Measurements from ENCODE around the gene B3GAT3.
A peak's percentile ranks its signal among the peaks of the same experiment; 100 is the strongest.

B3GAT3 gene

GRCh38 chr11:62569611-62570010 lies 52.2 kb downstream of the B3GAT3 start:
- H3K9me3 Mint-ChIP-seq, result no peaks in the 10 kb centered on the region
- H3K27me3 Mint-ChIP-seq (ENCODE audit: low read depth), result no peaks in the 10 kb centered on the region
- H3K4me1 Mint-ChIP-seq (ENCODE audit: low read depth), result peaks cover 46% of the 10 kb centered on the region
- H3K36me3 Mint-ChIP-seq (ENCODE audit: low read depth), result peaks cover 60% of the 10 kb centered on the region
- H3K27ac Mint-ChIP-seq, result no peak overlapping the region
- no peak overlapping the region for H3K4me3 Mint-ChIP-seq

- peak overlapping the region; percentile 19 for H3K27ac Mint-ChIP-seq
- H3K27me3 Mint-ChIP-seq (ENCODE audit: low read depth), result no peaks in the 10 kb centered on the region
- H3K36me3 Mint-ChIP-seq (ENCODE audit: low read depth), result peaks cover 58% of the 10 kb centered on the region
- no peak overlapping the region for H3K4me3 Mint-ChIP-seq
- H3K9me3 Mint-ChIP-seq, result no peaks in the 10 kb centered on the region
- H3K4me1 Mint-ChIP-seq (ENCODE audit: low read depth), result peaks cover 39% of the 10 kb centered on the region
These were observed 54.7 kb downstream of the B3GAT3 start for GRCh38 chr11:62567018-62567633.

- Mint-ChIP-seq H3K36me3 (ENCODE audit: low read depth) (peaks cover 55% of the 10 kb centered on the region), H3K4me1 (ENCODE audit: low read depth) (peaks cover 36% of the 10 kb centered on the region), H3K27me3 (ENCODE audit: low read depth) (no peaks in the 10 kb centered on the region), H3K27ac (no peak overlapping the region), H3K9me3 (no peaks in the 10 kb centered on the region), H3K4me3 (no peak overlapping the region)
These were observed 55.5 kb downstream of the B3GAT3 start for GRCh38 chr11:62566247-62566646.
